Pancreas (tissue), 10 donors: Measurements from ENCODE around the gene RP9. TPM values are rescaled to one million over a fixed set of nuclear protein-coding genes. Genes with fewer than 3 reads are reported as not detected.

ENCODE experiments used
- ATAC-seq, 4 donors: fragments of 200-7000 bp; cut with Tn5 transposase; one replicate each; pipeline versions ENCODE4 v1.8.0 to v1.9.1; 2020; ENCODE audit warnings: mild to moderate bottlenecking in 4 of 4, moderate library complexity in 4 of 4
- DNase-seq, 6 donors: peaks; one replicate each; pipeline ENCODE4 v3.0.0-alpha.2; 2020
- FAIRE-seq: peaks from 2 replicates; lab custom pipeline; 2012; peaks lifted over from hg19 to GRCh38; lab: Jason Lieb, UNC
- H3K27ac ChIP-seq, 4 donors: fragments of 200-600 bp; sonication (generic); 1 replicate in 3 of 4; 2 replicates in 1 of 4; pipeline versions ENCODE4 v1.5.0 to v1.8.0; 2020
- H3K27me3 ChIP-seq, 4 donors: fragments of 200-600 bp; one replicate each; pipeline ENCODE4 v1.8.0; 2021
- H3K36me3 ChIP-seq, 3 donors: fragments of 200-600 bp; sonication (generic) in 1 of 3; one replicate each; pipeline versions ENCODE4 v1.5.0 to v1.8.0; 2020 to 2021
- H3K4me1 ChIP-seq, 3 donors: fragments of 200-600 bp; one replicate each; pipeline ENCODE4 v1.8.0; 2021
- H3K4me3 ChIP-seq, 4 donors: fragments of 200-600 bp; sonication (generic) in 2 of 4; one replicate each; pipeline versions ENCODE4 v1.5.0 to v1.8.0; 2020 to 2021
- H3K9me3 ChIP-seq, 4 donors: fragments of 200-600 bp; one replicate each; pipeline ENCODE4 v1.8.0; 2021
- CTCF ChIP-seq, 4 donors: fragments of 200-600 bp; sonication (generic) in 3 of 4; IDR thresholded peaks; one replicate each; pipeline versions ENCODE4 v1.5.0 to v1.8.0; 2021; ENCODE audit warnings: antibody characterized with exemption in 4 of 4
- WGBS, 2 donors: extraction: QIAGEN DNeasy Blood & Tissue Kit; methylation state at CpG; one replicate each; pipeline ENCODE4 v1.1.7; 2013; 5-methylcytosine and 5-hydroxymethylcytosine counted together
- intact Hi-C, 3 donors: fragments of 100-400 bp; cut with DNase I; formaldehyde crosslinking; loops; one replicate each; pipeline versions ENCODE4 v1.11.1 to v1.14.2; 2022
- polyA plus RNA-seq, 2 donors: library from polyadenylated mRNA; stranded (reverse); fragments of 200-250 nt; gene quantifications; one replicate each; pipeline ENCODE4 v1.2.3, GENCODE V29; 2013
- total RNA-seq, 6 donors: library from RNA; stranded (reverse); fragmentation: NEBNext Ultra II Directional in 4 of 6; extraction: Animal tissue kit (Norgen Biotek cat#: 25700) in 4 of 6; gene quantifications; one replicate each; pipeline versions ENCODE4 v1.2.1 to v1.2.4, GENCODE V29; 2021 to 2023
- donor health status: healthy with polysubstance abuse.
- donor health status: DM: no; HTN: no; CAD: no; lungs with moderate emphysema.
- donor health status: DM: no; HTN: no; CAD: no.
- donor health status: control.
- donor health status: control.
- donor health status: Bipolar disorder and iron deficiency.
- donor health status: DM: yes; HTN: yes; CAD: no.
- donor health status: DM: no; HTN: no; CAD: no.
- donor health status: DM: no; HTN: no; CAD: no.
- donor health status: DM: yes; HTN: yes; CAD: no.

The RP9 gene
- total and polyA plus RNA-seq, 8 donors: 5.5 to 20.1 (median 7.1) TPM

- DNase-seq (peak in 4 of 6 donors; percentile 37 to 84 (median 44)), ATAC-seq (peak; percentile 45 to 66 (median 54)), FAIRE-seq (no peak)
- Histone ChIP-seq H3K36me3 (no peaks in the 10 kb centered on the region), H3K4me3 (peak within 1 kb of the TSS; percentile 77 to 98 (median 94)), H3K4me1 (peaks cover 4 to 16% (median 11%) of the 10 kb centered on the region in 3 donors), H3K27me3 (no peaks in the 10 kb centered on the region), H3K9me3 (no peaks in the 10 kb centered on the region), H3K27ac (peak within 1 kb of the TSS; percentile 80 to 97 (median 86))
- TF ChIP-seq CTCF (IDR thresholded peaks at IDR 0.05): no peak
- 0% methylated on average over 66 of the region's 66 CpGs for WGBS, 2 donors
- intact Hi-C loops: loop anchor here in 1 of 3 donors (10.0 kb wide), 1 partner anchor 107 kb away; the partner anchor contains the start of gene FKBP9
These were observed 47.0 kb downstream of the RP9 start, which contains the start of gene NT5C3A for GRCh38 chr7:33062023-33062781. Gene NT5C3A, minus strand, starts transcription at chr7:33062776. Its CDS starts 71 bp downstream, at chr7:33062705.

GRCh38 chr7:33061282-33061937 lies 47.8 kb downstream of the RP9 start:
- no peak for DNase-seq
- no peak for FAIRE-seq
- intact Hi-C loops: loop anchor here in 1 of 3 donors (10.0 kb wide), 1 partner anchor 107 kb away; the partner anchor contains the start of gene FKBP9
- Histone ChIP-seq H3K4me3 (peak overlapping the region; percentile 77 to 98 (median 94)), H3K27ac (peak overlapping the region in 1 of 4 donors; percentile 88), H3K9me3 (no peaks in the 10 kb centered on the region), H3K36me3 (no peaks in the 10 kb centered on the region), H3K27me3 (no peaks in the 10 kb centered on the region), H3K4me1 (peaks cover 4 to 16% (median 11%) of the 10 kb centered on the region in 3 donors)
- no peak for ATAC-seq
- 9 to 13% methylated on average over 8 of the region's 8 CpGs for WGBS, 2 donors
- no peak for TF ChIP-seq CTCF (IDR thresholded peaks at IDR 0.05)

- Histone ChIP-seq H3K4me3 (no peak overlapping the region), H3K4me1 (peaks cover 4 to 22% (median 11%) of the 10 kb centered on the region in 3 donors), H3K27ac (no peak overlapping the region), H3K27me3 (no peaks in the 10 kb centered on the region), H3K9me3 (no peaks in the 10 kb centered on the region), H3K36me3 (no peaks in the 10 kb centered on the region)
- no peak for TF ChIP-seq CTCF (IDR thresholded peaks at IDR 0.05)
- ATAC-seq (no peak), FAIRE-seq (no peak), DNase-seq (no peak)
- WGBS, 2 donors: 42 to 45% methylated on average over 4 of the region's 4 CpGs
- intact Hi-C loops: loop anchor here in 1 of 3 donors (10.0 kb wide), 3 partner anchors 55 to 255 kb away; partner anchors contain the start of gene FKBP9
These were observed 49.6 kb downstream of the RP9 start for GRCh38 chr7:33059635-33060034.

- ATAC-seq: no peak
- WGBS, 2 donors: 71 to 77% methylated on average over 5 of the region's 5 CpGs
- peak overlapping the region in 1 of 4 donors; percentile 28 for H3K27ac ChIP-seq
These were observed 54.0 kb downstream of the RP9 start for GRCh38 chr7:33055158-33055557.

More at GRCh38 chr7:33055158-33055557, 54.0 kb downstream of the RP9 start:
- Histone ChIP-seq H3K9me3 (no peaks in the 10 kb centered on the region), H3K4me1 (peaks cover 0 to 20% (median 8%) of the 10 kb centered on the region in 3 donors), H3K27me3 (no peaks in the 10 kb centered on the region), H3K4me3 (no peak overlapping the region), H3K36me3 (no peaks in the 10 kb centered on the region)
- intact Hi-C loops: loop anchor here in 1 of 3 donors (10.0 kb wide), 2 partner anchors 60 to 250 kb away; no protein-coding TSS in a partner anchor
- TF ChIP-seq CTCF (IDR thresholded peaks at IDR 0.05): no peak
- no peak for DNase-seq
- no peak for FAIRE-seq
